ENCODE data around the gene MLH1. TPM values are rescaled to one million over a fixed set of nuclear protein-coding genes. Genes with fewer than 3 reads are reported as not detected.

Gene MLH1
- polyA plus RNA-seq, 1 experiment = 38.2 TPM

DNA sequence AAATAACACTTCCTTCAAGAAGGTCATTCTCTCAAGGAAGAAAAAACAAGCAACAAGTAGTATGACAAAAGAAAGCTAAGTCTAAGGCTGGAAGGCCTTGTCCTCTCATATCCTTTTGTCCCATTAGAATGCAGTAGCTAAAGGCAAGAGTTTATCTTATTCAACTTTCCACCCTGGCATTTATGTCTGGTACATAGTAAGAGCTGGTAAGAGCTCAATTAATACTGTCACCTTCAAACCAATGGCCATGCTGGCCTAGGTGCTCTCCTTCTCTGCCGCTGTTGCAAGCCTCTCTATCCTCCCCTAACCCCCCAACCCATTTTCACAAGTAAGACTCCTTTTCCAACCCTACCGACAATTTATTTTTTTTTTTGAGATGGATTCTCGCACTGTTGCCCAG, 99.2 kb downstream of the MLH1 start:
- Histone ChIP-seq H3K9me3 (ENCODE audit: control insufficient read depth, insufficient read depth, low read length) (no peaks in the 10 kb centered on the region), H3K27me3 (ENCODE audit: control insufficient read depth, insufficient read depth, low read length) (no peaks in the 10 kb centered on the region), H3K27ac (ENCODE audit: low read depth, low read length) (no peak overlapping the region), H3K4me3 (ENCODE audit: low read depth, low read length) (no peak overlapping the region)
- CTCF ChIA-PET = interaction anchor here (0.5 to 1.5 kb wide), 2 partner anchors 28 to 197 kb away, joined by 3 read pairs; no protein-coding TSS in a partner anchor
- POLR2A ChIA-PET = no interaction called here
- no peak for DNase-seq (ENCODE audit: low read depth, low spot score)
- TF ChIP-seq, protein P1, sequence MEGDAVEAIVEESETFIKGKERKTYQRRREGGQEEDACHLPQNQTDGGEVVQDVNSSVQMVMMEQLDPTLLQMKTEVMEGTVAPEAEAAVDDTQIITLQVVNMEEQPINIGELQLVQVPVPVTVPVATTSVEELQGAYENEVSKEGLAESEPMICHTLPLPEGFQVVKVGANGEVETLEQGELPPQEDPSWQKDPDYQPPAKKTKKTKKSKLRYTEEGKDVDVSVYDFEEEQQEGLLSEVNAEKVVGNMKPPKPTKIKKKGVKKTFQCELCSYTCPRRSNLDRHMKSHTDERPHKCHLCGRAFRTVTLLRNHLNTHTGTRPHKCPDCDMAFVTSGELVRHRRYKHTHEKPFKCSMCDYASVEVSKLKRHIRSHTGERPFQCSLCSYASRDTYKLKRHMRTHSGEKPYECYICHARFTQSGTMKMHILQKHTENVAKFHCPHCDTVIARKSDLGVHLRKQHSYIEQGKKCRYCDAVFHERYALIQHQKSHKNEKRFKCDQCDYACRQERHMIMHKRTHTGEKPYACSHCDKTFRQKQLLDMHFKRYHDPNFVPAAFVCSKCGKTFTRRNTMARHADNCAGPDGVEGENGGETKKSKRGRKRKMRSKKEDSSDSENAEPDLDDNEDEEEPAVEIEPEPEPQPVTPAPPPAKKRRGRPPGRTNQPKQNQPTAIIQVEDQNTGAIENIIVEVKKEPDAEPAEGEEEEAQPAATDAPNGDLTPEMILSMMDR (IDR thresholded peaks at IDR 0.05; ENCODE audit: low read depth, low read length) = no peak

DNA sequence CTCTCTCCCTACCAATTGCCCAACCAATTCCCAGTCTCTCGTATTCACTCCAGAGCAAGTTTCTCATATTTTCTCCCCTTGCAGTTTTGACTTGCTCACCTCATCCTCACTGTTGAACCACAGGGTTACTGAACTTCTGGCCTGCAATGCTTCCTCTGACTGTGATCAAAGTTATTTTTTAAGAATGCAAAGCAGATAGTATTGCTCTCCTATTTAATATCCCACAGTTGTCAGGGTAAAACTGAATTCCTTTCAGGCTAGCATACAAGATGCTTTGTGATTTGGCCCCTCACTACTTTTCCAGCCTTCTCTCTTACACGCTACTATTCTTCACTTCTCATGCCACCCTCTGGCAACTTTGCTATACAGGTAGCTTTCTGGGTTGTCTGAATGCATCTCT, 100.2 kb downstream of the MLH1 start:
- H3K27ac ChIP-seq (ENCODE audit: low read depth, low read length) = no peak overlapping the region
- ChIA-PET POLR2A (no interaction called here), CTCF (interaction anchor here (1.5 kb wide), 1 partner anchor 27 kb away, joined by 3 read pairs; no protein-coding TSS in a partner anchor)

DNA sequence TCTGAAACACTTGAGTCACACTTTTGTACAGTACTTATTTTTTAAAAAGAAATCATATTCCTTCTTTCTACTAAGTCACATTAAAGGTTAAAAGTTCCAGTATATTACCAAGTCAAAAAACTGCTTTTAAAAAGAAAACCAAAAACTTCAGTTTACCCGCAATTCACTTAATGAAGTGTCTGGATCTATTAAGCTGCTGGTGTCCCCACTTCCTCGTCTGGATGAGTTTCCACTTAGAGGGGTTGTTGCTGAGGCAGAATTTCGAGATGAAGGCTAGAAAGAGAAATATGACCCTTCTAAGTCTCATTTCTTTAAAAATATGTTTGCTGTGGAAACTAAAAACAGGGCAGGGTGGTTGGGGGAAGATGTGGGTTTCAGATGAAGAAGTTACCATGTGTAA, 101.3 kb downstream of the MLH1 start:
- Histone ChIP-seq H3K27ac (ENCODE audit: low read depth, low read length) (no peak overlapping the region), H3K9me3 (ENCODE audit: control insufficient read depth, insufficient read depth, low read length) (no peaks in the 10 kb centered on the region), H3K27me3 (ENCODE audit: control insufficient read depth, insufficient read depth, low read length) (no peaks in the 10 kb centered on the region), H3K4me3 (ENCODE audit: low read depth, low read length) (no peak overlapping the region)
- CTCF ChIA-PET = no interaction called here
- DNase-seq (ENCODE audit: low read depth, low spot score) = no peak
- POLR2A ChIA-PET = no interaction called here
- TF ChIP-seq, protein P1 (IDR thresholded peaks at IDR 0.05; ENCODE audit: low read depth, low read length) = no peak

More for the DNA sequence above, 100.2 kb downstream of the MLH1 start:
- H3K27me3 ChIP-seq (ENCODE audit: control insufficient read depth, insufficient read depth, low read length) = no peaks in the 10 kb centered on the region
- TF ChIP-seq, protein P1 (IDR thresholded peaks at IDR 0.05; ENCODE audit: low read depth, low read length) = no peak
- no peaks in the 10 kb centered on the region for H3K9me3 ChIP-seq (ENCODE audit: control insufficient read depth, insufficient read depth, low read length)
- DNase-seq (ENCODE audit: low read depth, low spot score) = no peak
- no peak overlapping the region for H3K4me3 ChIP-seq (ENCODE audit: low read depth, low read length)

DNA sequence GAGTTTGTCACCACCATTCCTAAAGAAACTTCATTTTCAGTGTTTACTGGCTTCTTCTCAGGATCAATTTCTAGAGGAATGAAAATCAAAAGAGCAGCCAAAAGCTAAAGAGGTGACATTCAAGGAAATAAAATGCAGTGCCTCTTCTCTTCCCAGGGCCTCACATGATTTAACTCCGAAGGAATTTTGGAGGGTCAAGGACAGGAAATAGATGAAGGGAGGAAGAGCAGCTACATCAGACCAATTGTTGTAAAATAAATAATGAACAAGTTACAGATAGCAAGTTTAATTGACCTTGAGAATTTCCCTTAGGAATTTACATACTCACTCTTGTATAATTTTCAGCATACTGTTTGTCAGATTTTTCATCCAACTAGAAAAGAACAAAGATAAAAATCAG, 103.0 kb downstream of the MLH1 start:
- H3K27ac ChIP-seq (ENCODE audit: low read depth, low read length) = no peak overlapping the region
- ChIA-PET POLR2A (no interaction called here), CTCF (no interaction called here)

DNA sequence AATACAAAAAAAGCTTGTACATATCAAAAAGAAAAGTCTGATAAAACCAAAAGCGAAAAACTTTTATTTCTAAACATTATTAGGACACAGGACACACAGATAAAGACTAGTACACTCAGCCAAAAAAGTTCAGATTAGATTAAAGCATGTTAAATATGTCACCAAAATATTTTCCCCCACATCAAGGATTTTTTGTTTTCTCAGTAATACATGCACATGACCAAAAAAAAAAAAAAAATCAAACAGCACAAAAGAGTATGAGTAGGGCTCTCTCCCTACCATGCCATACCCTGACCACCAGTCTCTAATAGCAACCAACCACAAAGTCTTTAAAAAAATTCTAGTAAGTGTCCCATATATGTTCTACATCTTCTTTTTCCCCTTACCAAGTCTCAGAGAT, 103.7 kb downstream of the MLH1 start:
- H3K9me3 ChIP-seq (ENCODE audit: control insufficient read depth, insufficient read depth, low read length) = no peaks in the 10 kb centered on the region
- TF ChIP-seq, protein P1 (IDR thresholded peaks at IDR 0.05; ENCODE audit: low read depth, low read length) = no peak
- H3K4me3 ChIP-seq (ENCODE audit: low read depth, low read length) = no peak overlapping the region
- H3K27me3 ChIP-seq (ENCODE audit: control insufficient read depth, insufficient read depth, low read length) = no peaks in the 10 kb centered on the region
- no peak overlapping the region for H3K27ac ChIP-seq (ENCODE audit: low read depth, low read length)
- ChIA-PET POLR2A (interaction anchor here (0.6 kb wide), 1 partner anchor 116 kb away, joined by 5 read pairs; no protein-coding TSS in a partner anchor), CTCF (no interaction called here)
- DNase-seq (ENCODE audit: low read depth, low spot score) = no peak

More for the DNA sequence above, 103.0 kb downstream of the MLH1 start:
- Histone ChIP-seq H3K9me3 (ENCODE audit: control insufficient read depth, insufficient read depth, low read length) (no peaks in the 10 kb centered on the region), H3K4me3 (ENCODE audit: low read depth, low read length) (no peak overlapping the region), H3K27me3 (ENCODE audit: control insufficient read depth, insufficient read depth, low read length) (no peaks in the 10 kb centered on the region)
- peak; percentile 8 for DNase-seq (ENCODE audit: low read depth, low spot score)
- TF ChIP-seq, protein P1 (IDR thresholded peaks at IDR 0.05; ENCODE audit: low read depth, low read length) = no peak

All from AG04450 (cell line).